AG04449 (cell line): ENCODE measurements around the gene TIMP4.
A peak's percentile ranks its signal among the peaks of the same experiment; 100 is the strongest.

Experiments used
- CTCF ChIA-PET: fragments of 350-600 bp; formaldehyde crosslinking; extraction: SDS; loops from one replicate; lab custom pipeline; 2021; ENCODE audit warnings: antibody characterized with exemption; lab: Yijun Ruan, JAX
- POLR2A ChIA-PET: fragments of 400-600, 350-600 bp; formaldehyde crosslinking; extraction: SDS; loops from one replicate; lab custom pipeline; 2020; ENCODE audit warnings: antibody characterized with exemption, inconsistent platforms; lab: Yijun Ruan, JAX
- DNase-seq: peaks from one replicate; pipeline ENCODE4 v3.0.0-alpha.2; 2010; ENCODE audit warnings: low read depth, low spot score
- H3K4me3 ChIP-seq: 2 replicates; pipeline ENCODE4 v1.5.1; 2011; ENCODE audit warnings: low read depth, mild to moderate bottlenecking, control low read depth, low read length
- TF ChIP-seq, protein P1 (sequence below): IDR thresholded peaks from one replicate; pipeline ENCODE4 v1.5.1; 2011; ENCODE audit warnings: mild to moderate bottlenecking, moderate library complexity, low read length, control low read depth, inconsistent platforms; ENCODE audit not compliant: insufficient read depth; ENCODE audit errors: missing control alignments

The TIMP4 gene

DNA sequence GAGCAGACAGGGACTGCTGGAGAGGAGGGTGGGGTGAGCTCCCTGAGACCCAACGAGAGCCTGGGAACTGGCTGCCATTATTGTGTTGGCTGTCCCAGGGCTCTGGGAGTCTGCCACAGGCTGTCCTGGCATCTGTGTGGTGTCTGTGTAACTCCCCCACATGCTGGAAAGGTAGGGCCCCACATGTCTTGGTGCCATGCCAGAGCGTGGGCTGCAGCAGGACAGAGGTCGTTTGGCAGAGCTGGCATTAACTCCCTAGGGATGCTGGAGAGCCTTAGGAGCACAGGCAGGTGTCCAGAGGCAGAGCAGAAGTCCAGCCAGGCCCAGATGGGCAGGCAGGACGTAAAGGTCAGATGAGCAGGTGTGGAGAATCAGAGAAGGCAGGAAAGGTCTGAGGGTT lies 9.7 kb downstream of the TIMP4 start:
- no peak for DNase-seq
- ChIA-PET POLR2A (no interaction called here), CTCF (interaction anchor here (1.7 to 1.8 kb wide), 2 partner anchors 10 to 14 kb away, joined by 5 to 9 read pairs; no protein-coding TSS in a partner anchor)
- no peak overlapping the region for H3K4me3 ChIP-seq
- TF ChIP-seq, protein P1, sequence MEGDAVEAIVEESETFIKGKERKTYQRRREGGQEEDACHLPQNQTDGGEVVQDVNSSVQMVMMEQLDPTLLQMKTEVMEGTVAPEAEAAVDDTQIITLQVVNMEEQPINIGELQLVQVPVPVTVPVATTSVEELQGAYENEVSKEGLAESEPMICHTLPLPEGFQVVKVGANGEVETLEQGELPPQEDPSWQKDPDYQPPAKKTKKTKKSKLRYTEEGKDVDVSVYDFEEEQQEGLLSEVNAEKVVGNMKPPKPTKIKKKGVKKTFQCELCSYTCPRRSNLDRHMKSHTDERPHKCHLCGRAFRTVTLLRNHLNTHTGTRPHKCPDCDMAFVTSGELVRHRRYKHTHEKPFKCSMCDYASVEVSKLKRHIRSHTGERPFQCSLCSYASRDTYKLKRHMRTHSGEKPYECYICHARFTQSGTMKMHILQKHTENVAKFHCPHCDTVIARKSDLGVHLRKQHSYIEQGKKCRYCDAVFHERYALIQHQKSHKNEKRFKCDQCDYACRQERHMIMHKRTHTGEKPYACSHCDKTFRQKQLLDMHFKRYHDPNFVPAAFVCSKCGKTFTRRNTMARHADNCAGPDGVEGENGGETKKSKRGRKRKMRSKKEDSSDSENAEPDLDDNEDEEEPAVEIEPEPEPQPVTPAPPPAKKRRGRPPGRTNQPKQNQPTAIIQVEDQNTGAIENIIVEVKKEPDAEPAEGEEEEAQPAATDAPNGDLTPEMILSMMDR: no peak

DNA sequence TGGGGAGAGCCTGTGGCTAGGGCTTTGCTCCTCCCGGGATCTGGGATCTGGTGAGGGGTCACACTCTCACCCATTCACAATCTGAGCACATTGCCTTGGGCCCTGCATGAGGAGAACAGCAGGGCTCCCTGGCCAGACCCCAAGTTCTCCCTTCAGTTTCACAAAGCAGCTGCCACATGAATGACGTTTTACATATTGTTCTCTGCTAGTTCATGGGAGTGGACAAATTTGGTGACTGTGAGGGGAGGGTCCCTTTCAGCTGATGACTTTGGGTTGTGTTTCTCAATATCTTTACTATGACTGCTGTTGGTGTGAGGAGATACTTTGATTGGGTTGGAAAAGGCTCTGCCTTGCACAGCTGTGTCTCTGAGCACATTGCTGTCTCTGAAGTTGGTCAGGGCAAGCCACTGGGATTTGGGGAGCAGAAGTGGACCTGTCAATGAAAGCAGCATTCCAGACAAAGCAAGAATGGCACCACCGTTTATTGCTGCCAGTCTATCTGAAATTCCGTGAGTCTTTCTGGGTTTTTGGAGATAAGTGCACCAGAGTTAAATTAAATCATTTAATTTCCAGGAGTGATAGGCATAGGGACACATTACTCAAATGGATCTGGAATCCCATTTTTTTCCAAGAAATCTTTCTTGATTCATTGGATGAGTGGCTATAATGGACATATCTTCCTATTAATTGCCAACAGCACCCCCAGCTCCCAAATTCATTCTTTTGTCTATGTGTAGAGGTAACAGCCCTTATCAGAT lies 10.3 kb downstream of the TIMP4 start:
- H3K4me3 ChIP-seq: no peak overlapping the region
- DNase-seq: no peak
- ChIA-PET POLR2A (no interaction called here), CTCF (interaction anchor here (1.4 kb wide), 1 partner anchor 27 kb away, joined by 7 read pairs; no protein-coding TSS in a partner anchor)
- TF ChIP-seq, protein P1: no peak

DNA sequence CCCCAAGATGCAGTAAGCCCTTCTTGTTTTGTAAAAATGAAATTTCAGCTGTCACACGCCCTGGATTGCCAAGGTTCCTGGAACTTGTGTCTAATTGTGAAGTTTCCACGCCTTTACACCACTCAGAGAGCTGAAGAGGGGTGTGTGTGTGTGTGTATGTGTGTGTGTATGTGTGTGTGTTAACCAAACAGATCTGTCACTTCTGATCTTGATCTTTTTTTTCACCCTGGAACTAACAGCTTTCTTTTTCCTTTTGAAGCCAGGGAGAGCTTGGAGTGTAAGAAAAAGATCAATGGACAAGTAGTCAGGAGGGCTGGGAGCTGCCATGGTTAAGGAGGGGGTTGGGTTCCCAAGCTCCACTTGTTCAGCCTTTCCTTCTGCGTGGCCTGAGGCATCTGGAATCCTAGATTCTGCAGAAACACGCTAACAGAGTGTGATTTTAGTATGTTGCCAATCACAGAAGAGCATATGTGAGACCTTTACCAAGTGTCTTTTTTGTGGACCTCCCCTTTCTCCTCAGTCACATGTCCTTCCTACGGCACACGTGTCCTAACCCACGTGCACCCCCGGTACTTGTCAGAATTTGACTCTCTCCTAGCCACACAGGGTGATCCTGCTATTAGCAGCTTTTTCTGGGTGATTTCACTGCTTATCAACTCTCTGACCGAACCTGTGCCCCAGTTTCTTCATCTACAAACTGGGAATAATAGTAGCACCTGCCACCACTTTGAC lies 11.5 kb downstream of the TIMP4 start:
- POLR2A ChIA-PET: no interaction called here
- DNase-seq: no peak
- no peak overlapping the region for H3K4me3 ChIP-seq
- TF ChIP-seq, protein P1: no peak
- CTCF ChIA-PET: interaction anchor here (0.9 to 17.1 kb wide), 4 partner anchors 9 to 332 kb away, joined by 4 to 808 read pairs (median 6); partner anchors contain the start of gene TSEN2

DNA sequence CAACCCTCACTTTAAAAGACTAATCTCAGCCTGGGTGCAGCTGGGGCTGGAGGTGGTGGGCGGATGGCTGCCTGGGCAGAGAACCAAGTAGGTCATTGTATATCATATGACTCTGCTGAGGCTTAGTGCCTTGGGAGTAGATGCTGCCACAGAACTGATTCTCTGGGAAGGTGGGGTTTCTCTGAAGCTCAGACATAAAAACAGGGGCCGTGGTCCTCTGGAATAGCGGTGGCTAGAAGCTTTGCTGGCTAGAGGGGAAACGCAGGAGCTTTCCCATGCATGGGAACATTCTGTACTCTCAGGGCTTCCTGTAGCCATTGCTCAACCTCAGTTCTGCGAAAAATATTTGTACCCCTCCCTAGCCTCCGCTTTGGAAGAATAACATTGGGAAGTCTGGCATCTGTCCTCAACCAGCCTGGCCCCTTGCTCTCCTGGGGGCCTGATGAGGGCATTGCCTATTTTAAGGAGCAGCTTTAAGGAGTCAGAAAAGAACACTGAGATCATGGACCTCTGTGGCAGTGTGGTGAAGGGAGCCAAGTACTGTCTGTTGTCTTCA lies 14.7 kb downstream of the TIMP4 start:
- ChIA-PET CTCF (interaction anchor here (1.3 to 17.1 kb wide), 6 partner anchors 9 to 394 kb away, joined by 3 to 808 read pairs (median 11); partner anchors contain the start of gene TSEN2), POLR2A (interaction anchor here (1.0 kb wide), 1 partner anchor 336 kb away, joined by 4 read pairs; no protein-coding TSS in a partner anchor)
- TF ChIP-seq, protein P1: no peak
- H3K4me3 ChIP-seq: no peak overlapping the region
- peak; percentile 12 for DNase-seq

DNA sequence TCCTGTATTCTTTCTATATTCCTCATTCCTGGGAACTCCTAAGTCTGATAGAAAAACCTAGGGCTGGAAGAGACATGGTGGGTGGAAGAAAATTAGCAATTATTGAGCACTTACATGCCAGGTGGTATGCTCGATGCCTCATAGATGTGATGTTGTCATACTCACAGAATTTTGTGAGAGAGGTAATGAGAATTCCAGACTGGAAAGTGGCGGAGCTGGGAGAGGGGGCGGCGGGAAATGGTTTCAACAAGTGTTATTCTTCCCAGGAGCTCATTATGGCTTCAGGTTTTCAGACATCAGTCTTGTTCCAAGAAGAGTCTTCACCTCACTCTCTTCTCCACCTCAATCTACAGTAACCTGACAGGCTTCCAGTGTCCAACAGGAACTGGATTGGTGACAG lies 16.2 kb downstream of the TIMP4 start:
- TF ChIP-seq, protein P1: no peak
- H3K4me3 ChIP-seq: no peak overlapping the region
- DNase-seq: no peak
- ChIA-PET POLR2A (no interaction called here), CTCF (interaction anchor here (1.0 to 17.1 kb wide), 6 partner anchors 8 to 336 kb away, joined by 3 to 808 read pairs (median 10); partner anchors contain the start of gene TSEN2)
